ACC112 (cell line): ENCODE data around the gene SETD4.

Source experiments
- H2AFZ ChIP-seq: fragments of 200-600 bp; sonication (generic); one replicate; pipeline ENCODE4 v1.6.0; 2017; ENCODE audit warnings: antibody characterized with exemption, low read length; ENCODE audit not compliant: unreplicated experiment
- H3K27ac ChIP-seq: fragments of 200-600 bp; sonication (generic); 2 replicates; pipeline ENCODE4 v1.5.1; 2014; ENCODE audit warnings: low read depth, mild to moderate bottlenecking, antibody characterized with exemption, low read length, moderate library complexity
- H3K27me3 ChIP-seq: fragments of 200-600 bp; sonication (generic); 2 replicates; pipeline ENCODE4 v1.6.1; 2014; ENCODE audit warnings: mild to moderate bottlenecking, antibody characterized with exemption, low read length, moderate library complexity, mixed read lengths; ENCODE audit not compliant: insufficient read depth
- H3K36me3 ChIP-seq: fragments of 200-600 bp; sonication (generic); 2 replicates; pipeline ENCODE4 v1.6.1; 2016; ENCODE audit warnings: mild to moderate bottlenecking, antibody characterized with exemption, low read length, moderate library complexity, mixed read lengths; ENCODE audit not compliant: insufficient read depth
- H3K4me1 ChIP-seq: fragments of 200-600 bp; sonication (generic); one replicate; pipeline ENCODE4 v1.6.1; 2016; ENCODE audit warnings: low read length, mixed read lengths; ENCODE audit not compliant: insufficient read depth, unreplicated experiment, control insufficient read depth
- H3K4me3 ChIP-seq: fragments of 200-600 bp; sonication (generic); 2 replicates; pipeline ENCODE4 v1.5.1; 2014; ENCODE audit warnings: mild to moderate bottlenecking, low read depth, low read length
- H3K79me2 ChIP-seq: fragments of 200-600 bp; sonication (generic); one replicate; pipeline ENCODE4 v1.6.0; 2016; ENCODE audit warnings: low read length; ENCODE audit not compliant: control insufficient read depth, unreplicated experiment, insufficient read depth

SETD4 gene

DNA sequence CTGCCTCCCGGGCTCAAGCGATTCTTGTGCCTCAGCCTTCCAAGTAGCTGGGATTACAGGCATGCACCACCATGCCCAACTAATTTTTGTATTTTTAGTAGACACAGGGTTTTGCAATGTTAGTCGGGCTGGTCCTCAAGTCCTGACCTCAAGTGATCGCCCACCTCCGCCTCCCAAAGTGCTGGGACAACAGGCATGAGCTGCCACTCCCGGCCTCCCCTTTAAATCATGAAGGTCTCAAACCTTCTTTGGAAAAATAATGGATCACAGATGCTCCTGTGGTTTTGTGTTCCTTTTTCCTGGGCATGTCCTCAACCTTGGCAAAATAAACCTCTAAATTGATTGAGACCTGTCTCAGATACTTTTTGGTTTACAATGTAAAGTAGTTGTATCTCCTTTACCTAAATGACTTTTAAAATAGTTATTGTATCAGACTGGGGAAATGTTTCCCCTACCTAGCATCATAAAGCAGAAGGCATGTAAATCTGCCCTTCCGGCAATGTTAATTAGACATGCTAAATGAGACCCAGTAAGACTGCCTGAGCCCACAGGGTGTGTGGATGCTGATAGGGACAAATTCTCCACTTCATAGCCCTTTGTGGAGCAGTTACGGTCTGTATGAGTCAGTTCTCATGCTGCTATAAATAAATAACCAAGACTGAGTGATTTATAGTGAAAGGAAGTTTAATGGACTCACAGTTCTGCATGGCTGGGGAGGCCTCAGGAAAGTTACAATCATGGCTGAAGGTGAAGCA is 37.3 kb upstream of the SETD4 start:
- Histone ChIP-seq H2AFZ (no peak overlapping the region), H3K4me1 (no peaks in the 10 kb centered on the region), H3K4me3 (no peak overlapping the region), H3K79me2 (no peaks in the 10 kb centered on the region), H3K36me3 (peaks cover 3% of the 10 kb centered on the region; the same call in 1 of the 2 replicates), H3K27ac (no peak overlapping the region), H3K27me3 (peaks cover 18% of the 10 kb centered on the region; the same call in 1 of the 2 replicates)

DNA sequence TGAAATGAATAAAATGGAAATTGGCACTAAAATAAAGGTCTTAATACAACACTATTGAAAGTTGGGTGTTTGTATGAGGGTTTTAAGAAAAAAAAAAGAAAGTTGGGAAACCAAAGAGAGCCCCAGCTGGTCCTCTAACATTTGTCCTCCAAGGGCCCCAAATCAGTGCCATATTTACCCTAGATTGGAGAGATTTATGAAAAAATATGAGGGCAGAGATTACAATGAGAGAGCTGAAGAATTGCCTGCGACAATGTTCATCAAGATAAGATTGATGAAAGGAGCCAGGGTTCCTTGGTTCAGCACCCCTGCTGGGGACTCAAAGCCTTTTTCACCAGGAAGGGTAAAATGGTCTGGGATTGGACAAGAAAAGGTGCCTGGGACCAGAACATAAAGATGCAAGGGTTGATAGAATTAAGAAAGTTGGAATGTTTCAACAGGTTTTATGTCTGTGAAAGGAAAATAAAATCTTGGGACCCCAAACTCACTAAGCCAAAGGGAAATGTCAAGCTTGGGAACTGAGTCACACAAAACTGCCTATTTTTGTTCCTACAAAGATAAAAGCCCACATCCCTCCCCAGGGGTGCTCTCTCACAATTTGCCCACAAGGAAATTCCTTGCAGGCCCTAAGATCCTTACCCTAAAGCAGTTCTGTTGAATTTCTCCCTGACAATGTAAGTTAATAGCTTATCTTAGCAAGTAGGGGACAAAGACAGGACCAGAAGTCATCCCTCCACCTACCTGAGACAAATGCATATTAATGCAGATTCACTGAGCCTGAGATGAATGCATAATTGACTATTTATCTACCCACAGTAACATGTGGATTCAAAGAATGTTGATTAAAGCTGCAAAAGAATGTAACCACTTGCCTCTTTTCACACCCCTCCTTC is 36.3 kb upstream of the SETD4 start:
- H3K4me1 ChIP-seq: no peaks in the 10 kb centered on the region
- peaks cover 3% of the 10 kb centered on the region; the same call in 1 of the 2 replicates for H3K36me3 ChIP-seq
- no peak overlapping the region for H3K4me3 ChIP-seq
- no peak overlapping the region for H3K27ac ChIP-seq
- peaks cover 18% of the 10 kb centered on the region; the same call in 1 of the 2 replicates for H3K27me3 ChIP-seq
- no peak overlapping the region for H2AFZ ChIP-seq
- no peaks in the 10 kb centered on the region for H3K79me2 ChIP-seq

DNA sequence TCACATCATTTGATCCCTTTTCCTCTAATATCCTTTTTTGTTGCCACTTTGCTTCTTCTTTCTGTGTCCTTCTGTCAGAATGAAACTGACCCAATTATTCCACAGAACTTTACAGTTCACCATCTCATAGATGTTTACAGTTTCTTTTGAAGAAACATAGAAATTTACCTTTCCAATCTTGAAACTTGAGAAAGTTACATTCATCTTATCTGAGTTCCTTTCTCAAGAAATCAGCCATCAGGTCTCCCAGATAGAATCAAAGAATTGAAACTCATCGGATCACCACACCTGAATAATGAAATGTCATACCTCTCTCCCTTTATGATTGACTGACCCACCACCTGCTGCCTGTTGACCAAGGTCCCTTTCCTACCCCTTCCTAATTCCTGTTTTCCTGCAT is 33.2 kb upstream of the SETD4 start:
- no peak overlapping the region for H3K4me3 ChIP-seq
- H3K79me2 ChIP-seq: no peaks in the 10 kb centered on the region
- no peak overlapping the region for H2AFZ ChIP-seq
- no peak overlapping the region for H3K27ac ChIP-seq
- H3K27me3 ChIP-seq: peaks cover 14% of the 10 kb centered on the region; the same call in 1 of the 2 replicates
- H3K4me1 ChIP-seq: no peaks in the 10 kb centered on the region
- peaks cover 3% of the 10 kb centered on the region; the same call in 1 of the 2 replicates for H3K36me3 ChIP-seq

DNA sequence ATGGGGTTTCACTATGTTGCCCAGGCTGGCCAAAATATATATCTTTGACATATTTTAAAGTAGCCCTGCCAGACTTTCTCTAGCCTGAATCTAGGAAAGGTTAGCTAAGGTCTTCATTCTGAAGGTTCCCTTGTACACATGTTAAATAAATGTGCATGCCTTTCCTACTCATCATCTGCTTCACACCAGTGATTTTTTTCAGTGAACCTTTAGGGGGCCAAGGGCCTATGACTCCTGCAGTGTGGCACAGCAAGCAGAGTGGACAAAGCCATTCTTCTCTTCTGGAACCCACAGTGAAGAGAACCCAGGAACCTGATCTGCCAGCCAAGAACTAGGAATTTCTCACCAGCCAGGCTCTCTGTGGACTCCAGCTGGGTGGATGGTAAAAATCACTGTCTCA is 32.4 kb upstream of the SETD4 start:
- peaks cover 14% of the 10 kb centered on the region; the same call in 1 of the 2 replicates for H3K27me3 ChIP-seq
- peaks cover 3% of the 10 kb centered on the region; the same call in 1 of the 2 replicates for H3K36me3 ChIP-seq
- H2AFZ ChIP-seq: no peak overlapping the region
- no peaks in the 10 kb centered on the region for H3K79me2 ChIP-seq
- H3K4me1 ChIP-seq: no peaks in the 10 kb centered on the region
- H3K4me3 ChIP-seq: no peak overlapping the region
- H3K27ac ChIP-seq: no peak overlapping the region

DNA sequence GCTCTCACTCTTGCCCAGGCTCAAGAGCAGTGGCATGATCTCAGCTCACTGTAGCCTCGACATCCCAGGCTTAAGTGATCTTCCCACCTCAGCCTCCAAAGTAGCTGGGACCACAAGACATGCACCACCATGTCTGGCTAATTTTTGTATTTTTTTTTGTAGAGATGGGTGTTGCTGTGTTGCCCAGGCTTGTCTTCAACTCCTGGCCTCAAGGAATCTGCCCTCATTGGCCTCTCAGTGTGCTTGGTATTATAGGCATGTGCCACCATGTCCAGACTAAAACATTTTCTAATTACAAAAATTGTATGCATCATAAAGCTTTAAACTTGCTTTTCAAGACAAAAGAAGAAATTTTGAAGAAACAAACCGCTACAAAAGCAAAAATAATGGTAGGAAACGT is 29.6 kb upstream of the SETD4 start:
- Histone ChIP-seq H3K27me3 (peaks cover 14% of the 10 kb centered on the region; the same call in 1 of the 2 replicates), H3K4me1 (no peaks in the 10 kb centered on the region), H3K4me3 (no peak overlapping the region), H3K79me2 (no peaks in the 10 kb centered on the region), H3K27ac (no peak overlapping the region), H3K36me3 (peaks cover 3% of the 10 kb centered on the region; the same call in 1 of the 2 replicates), H2AFZ (no peak overlapping the region)

DNA sequence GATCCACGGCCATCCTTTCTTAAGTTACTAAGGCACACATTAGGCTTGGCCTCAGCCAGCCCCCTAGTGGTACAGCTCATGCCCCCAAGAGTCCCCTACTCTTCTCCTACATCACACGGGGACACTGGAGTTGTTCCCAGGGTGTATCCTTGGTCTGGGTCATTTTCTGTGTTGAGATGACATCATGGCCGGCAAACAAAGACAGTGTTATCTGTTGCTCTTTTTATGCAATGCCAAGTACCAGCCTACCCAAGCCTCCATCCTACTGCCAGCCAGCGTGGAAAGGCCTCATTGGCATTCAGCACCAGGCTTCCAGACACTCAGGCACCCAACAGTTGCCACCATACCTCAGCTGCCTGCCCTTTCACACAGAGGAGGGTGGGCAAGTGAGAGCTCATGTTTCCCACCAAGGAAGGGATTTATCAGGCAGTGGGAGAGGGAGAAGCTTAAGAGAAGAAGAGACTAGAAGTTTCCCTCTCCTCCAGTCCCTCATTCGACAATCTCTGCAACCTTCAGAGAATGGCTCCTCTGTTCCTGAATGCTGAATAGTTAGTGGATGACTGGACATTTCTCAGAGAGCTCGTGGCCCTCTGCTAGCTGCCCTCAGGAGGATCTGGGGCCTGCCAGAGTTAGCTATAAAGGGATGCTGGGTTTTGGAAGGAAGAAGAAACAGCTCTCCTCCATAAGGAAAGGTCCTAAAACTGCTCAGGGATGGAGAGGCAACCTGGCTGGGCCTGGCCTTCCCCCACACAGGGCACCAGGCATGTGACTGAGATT is 27.2 kb upstream of the SETD4 start:
- no peak overlapping the region for H2AFZ ChIP-seq
- no peaks in the 10 kb centered on the region for H3K27me3 ChIP-seq
- no peaks in the 10 kb centered on the region for H3K36me3 ChIP-seq
- no peak overlapping the region for H3K27ac ChIP-seq
- H3K4me3 ChIP-seq: no peak overlapping the region
- no peaks in the 10 kb centered on the region for H3K4me1 ChIP-seq
- H3K79me2 ChIP-seq: no peaks in the 10 kb centered on the region

DNA sequence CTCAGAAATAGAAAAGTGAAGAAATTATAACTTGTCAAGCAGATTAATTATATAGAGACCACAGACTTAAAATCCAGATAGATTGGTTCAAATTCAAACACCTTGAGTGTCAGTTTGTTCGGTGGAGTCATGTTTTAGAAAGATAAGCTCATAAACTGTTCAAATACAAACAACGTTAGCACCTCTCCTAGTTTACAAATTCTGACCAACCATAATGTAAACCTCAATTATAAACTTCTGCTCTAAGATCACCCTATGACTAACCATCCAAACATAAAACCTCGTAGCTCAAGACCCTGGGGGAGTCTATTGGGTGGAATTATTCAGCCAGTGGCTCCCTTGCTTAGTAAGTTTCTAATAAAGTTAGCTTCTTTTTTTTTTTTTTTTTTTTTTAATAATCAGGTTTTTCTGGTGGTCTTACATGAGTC is 21.9 kb upstream of the SETD4 start:
- Histone ChIP-seq H3K4me3 (no peak overlapping the region), H3K4me1 (no peaks in the 10 kb centered on the region), H3K27ac (no peak overlapping the region), H2AFZ (no peak overlapping the region), H3K79me2 (no peaks in the 10 kb centered on the region), H3K36me3 (no peaks in the 10 kb centered on the region), H3K27me3 (no peaks in the 10 kb centered on the region)

DNA sequence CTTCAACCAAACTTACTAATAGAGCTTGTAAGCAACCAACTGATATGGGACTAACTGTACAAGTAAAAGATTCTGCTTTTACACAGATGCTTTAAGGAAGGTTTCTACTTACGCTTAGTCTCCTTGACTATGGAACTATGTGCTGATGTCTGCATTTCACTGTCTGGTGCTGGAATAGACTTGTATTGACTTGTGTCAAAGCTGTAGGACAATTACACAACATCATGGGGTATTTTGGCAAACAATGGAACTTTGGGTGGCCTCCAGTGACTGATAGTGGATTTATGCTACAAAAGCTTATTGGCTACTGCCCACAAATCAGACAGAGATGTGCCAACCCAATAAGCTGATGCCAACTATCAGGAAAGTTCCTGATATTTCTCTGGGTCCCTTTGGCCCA is 20.1 kb upstream of the SETD4 start:
- H3K4me1 ChIP-seq: no peaks in the 10 kb centered on the region
- no peaks in the 10 kb centered on the region for H3K27me3 ChIP-seq
- no peak overlapping the region for H3K27ac ChIP-seq
- no peak overlapping the region for H2AFZ ChIP-seq
- no peaks in the 10 kb centered on the region for H3K79me2 ChIP-seq
- H3K4me3 ChIP-seq: no peak overlapping the region
- no peaks in the 10 kb centered on the region for H3K36me3 ChIP-seq

DNA sequence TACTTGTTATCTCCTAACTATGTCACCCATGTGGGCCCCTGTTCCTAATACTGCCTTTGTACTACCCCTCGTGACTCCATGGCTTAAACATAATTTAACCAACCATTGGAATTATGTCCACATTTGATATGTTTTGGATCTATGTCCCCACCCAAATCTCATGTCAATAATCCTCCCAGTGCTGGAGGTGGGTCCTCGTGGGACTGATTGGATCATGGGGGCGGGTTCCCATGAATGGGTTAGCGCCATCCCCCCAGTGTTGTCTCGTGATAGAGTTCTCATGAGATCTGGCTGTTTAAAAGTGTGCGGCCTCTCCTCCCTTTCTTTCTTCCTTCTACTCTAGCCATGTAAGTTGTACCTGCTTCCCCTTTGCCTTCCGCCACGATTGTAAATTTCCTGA is 19.3 kb upstream of the SETD4 start:
- H3K79me2 ChIP-seq: no peaks in the 10 kb centered on the region
- H3K36me3 ChIP-seq: no peaks in the 10 kb centered on the region
- no peak overlapping the region for H2AFZ ChIP-seq
- no peaks in the 10 kb centered on the region for H3K27me3 ChIP-seq
- no peak overlapping the region for H3K27ac ChIP-seq
- no peak overlapping the region for H3K4me3 ChIP-seq
- H3K4me1 ChIP-seq: no peaks in the 10 kb centered on the region

DNA sequence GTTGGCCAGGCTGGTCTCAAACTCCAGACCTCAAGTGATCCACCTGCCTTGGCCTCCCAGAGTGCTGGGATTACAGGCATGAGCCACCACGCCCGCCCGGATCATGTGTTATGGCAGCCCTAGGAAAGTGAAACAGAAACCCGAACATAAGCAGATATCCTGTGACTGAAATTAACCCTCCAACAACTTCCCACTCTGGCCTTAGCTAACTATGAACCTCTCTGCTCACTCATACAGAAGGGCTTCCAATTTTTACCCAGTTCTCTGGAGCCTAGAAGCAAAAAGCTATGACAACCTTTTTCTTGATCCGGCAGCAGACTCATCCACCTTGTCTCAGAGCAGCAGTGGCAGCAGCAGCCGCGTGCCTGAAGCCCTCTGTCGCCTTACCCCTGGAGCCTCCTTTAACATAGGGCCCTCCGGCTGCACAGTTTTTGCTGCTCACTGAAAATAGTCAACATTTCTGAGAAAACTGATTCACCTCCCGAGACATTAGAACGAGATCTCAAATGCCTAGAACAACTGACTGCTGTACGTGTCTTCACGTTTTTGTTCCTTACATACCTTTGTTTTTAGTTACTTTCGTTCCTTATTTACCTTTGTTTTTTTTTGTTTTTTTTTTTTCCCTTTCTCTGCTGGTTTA is 18.8 kb upstream of the SETD4 start:
- Histone ChIP-seq H3K27ac (no peak overlapping the region), H3K36me3 (no peaks in the 10 kb centered on the region), H3K27me3 (no peaks in the 10 kb centered on the region), H3K4me3 (no peak overlapping the region), H2AFZ (no peak overlapping the region), H3K4me1 (no peaks in the 10 kb centered on the region), H3K79me2 (no peaks in the 10 kb centered on the region)
